Fibroblast of pulmonary artery (primary cell): Measurements from ENCODE around the gene MUC5AC.

ENCODE experiments used
- DNase-seq: peaks from one replicate; pipeline ENCODE4 v3.0.0-alpha.2; 2010; ENCODE audit warnings: low read depth
- H3K4me3 ChIP-seq: replicated peaks from 2 replicates; pipeline ENCODE4 v1.5.1; 2011; ENCODE audit warnings: low read depth, mild to moderate bottlenecking, control low read depth, low read length, moderate library complexity
- CTCF ChIP-seq: IDR thresholded peaks from 2 replicates; pipeline ENCODE4 v1.5.1; 2011; ENCODE audit warnings: mild to moderate bottlenecking, control low read depth, low read length, inconsistent platforms; ENCODE audit errors: missing control alignments

The MUC5AC gene

GRCh38 chr11:1118755-1119603 is 38.8 kb upstream of the MUC5AC start:
- DNase-seq: no peak
- TF ChIP-seq CTCF: no peak
- H3K4me3 ChIP-seq: no peak overlapping the region

- TF ChIP-seq CTCF: no peak
- no peak overlapping the region for H3K4me3 ChIP-seq
- no peak for DNase-seq
These were observed 38.1 kb upstream of the MUC5AC start for GRCh38 chr11:1119604-1120146.

- H3K4me3 ChIP-seq: no peak overlapping the region
- DNase-seq: no peak
- no peak for TF ChIP-seq CTCF
These were observed 37.0 kb upstream of the MUC5AC start for GRCh38 chr11:1120532-1121330.

- no peak for DNase-seq
- H3K4me3 ChIP-seq: no peak overlapping the region
- no peak for TF ChIP-seq CTCF
These were observed 36.4 kb upstream of the MUC5AC start for GRCh38 chr11:1121331-1121812.

- no peak for TF ChIP-seq CTCF
- no peak for DNase-seq
- H3K4me3 ChIP-seq: no peak overlapping the region
These were observed 35.7 kb upstream of the MUC5AC start for GRCh38 chr11:1121813-1122663.

- no peak for DNase-seq
- no peak for TF ChIP-seq CTCF
- no peak overlapping the region for H3K4me3 ChIP-seq
These were observed 35.1 kb upstream of the MUC5AC start for GRCh38 chr11:1122664-1123002.
